Aorta (tissue), 5 donors: ENCODE results near the gene SRBD1. TPM values are rescaled to one million over a fixed set of nuclear protein-coding genes. Genes with fewer than 3 reads are reported as not detected.

Experiments used
- ATAC-seq: fragments of 200-7000 bp; cut with Tn5 transposase; one replicate; pipeline ENCODE4 v1.9.1; 2022; ENCODE audit warnings: moderate library complexity; ENCODE audit not compliant: low FRiP score
- DNase-seq, 2 donors: peaks; one replicate each; pipeline ENCODE4 v3.0.0-alpha.2; 2020
- H3K27ac ChIP-seq, 2 donors: one replicate each; pipeline ENCODE4 v1.5.1; 2013; ENCODE audit warnings: low read length in 2 of 2, mild to moderate bottlenecking in 2 of 2, moderate library complexity in 2 of 2, control low read depth in 1 of 2, inconsistent platforms in 1 of 2, low read depth in 1 of 2
- H3K27me3 ChIP-seq, 2 donors: one replicate each; pipeline ENCODE4 v1.6.1; 2013; ENCODE audit warnings: control low read depth in 1 of 2, low read length in 1 of 2, mild to moderate bottlenecking in 1 of 2, moderate library complexity in 1 of 2; ENCODE audit not compliant: insufficient read depth in 2 of 2, control insufficient read depth in 1 of 2
- H3K36me3 ChIP-seq, 2 donors: one replicate each; pipeline ENCODE4 v1.6.1; 2013; ENCODE audit warnings: control low read depth in 1 of 2, low read length in 1 of 2, mild to moderate bottlenecking in 1 of 2; ENCODE audit not compliant: insufficient read depth in 2 of 2, control insufficient read depth in 1 of 2
- H3K4me1 ChIP-seq, 2 donors: one replicate each; pipeline ENCODE4 v1.6.1; 2013; ENCODE audit warnings: low read length in 2 of 2, control low read depth in 1 of 2, mild to moderate bottlenecking in 1 of 2, moderate library complexity in 1 of 2; ENCODE audit not compliant: insufficient read depth in 2 of 2, control insufficient read depth in 1 of 2
- H3K4me3 ChIP-seq, 2 donors: one replicate each; pipeline ENCODE4 v1.5.1; 2013; ENCODE audit warnings: low read length in 2 of 2, control low read depth in 1 of 2, mild to moderate bottlenecking in 1 of 2
- H3K9me3 ChIP-seq: one replicate; pipeline ENCODE4 v1.6.1; 2013; ENCODE audit warnings: mild to moderate bottlenecking, low read length; ENCODE audit not compliant: control insufficient read depth
- WGBS, 2 donors: extraction: QIAGEN DNeasy Blood & Tissue Kit; methylation state at CpG; one replicate each; pipeline ENCODE4 v1.1.7; 2013; 5-methylcytosine and 5-hydroxymethylcytosine counted together
- intact Hi-C, 2 donors: fragments of 100-400 bp; cut with DNase I; formaldehyde crosslinking; loops; one replicate each; pipeline versions ENCODE4 v1.14.2 to v1.15.0; 2022
- long read RNA-seq, 2 donors: library from polyadenylated mRNA; unstranded; transcript quantifications; one replicate each; pipeline ENCODE4 v2.0.0, GENCODE V29; 2020 to 2021
- polyA plus RNA-seq, 2 donors: library from polyadenylated mRNA; stranded (reverse); fragments of 200-250 nt; gene quantifications; one replicate each; pipeline ENCODE4 v1.2.3, GENCODE V29; 2013
- total RNA-seq, 2 donors: library from RNA; stranded (reverse); fragmentation: NEBNext Ultra II Directional; extraction: Animal tissue kit (Norgen Biotek cat#: 25700); gene quantifications; one replicate each; pipeline ENCODE4 v1.2.1, GENCODE V29; 2021
- donor health status: healthy with polysubstance abuse.
- donor health status: Bipolar disorder and iron deficiency.
- donor health status: DM: no; HTN: no; CAD: no.
- donor health status: DM: no; HTN: no; CAD: no.
- donor health status: DM: yes; HTN: yes; CAD: no.

The SRBD1 gene, protein sequence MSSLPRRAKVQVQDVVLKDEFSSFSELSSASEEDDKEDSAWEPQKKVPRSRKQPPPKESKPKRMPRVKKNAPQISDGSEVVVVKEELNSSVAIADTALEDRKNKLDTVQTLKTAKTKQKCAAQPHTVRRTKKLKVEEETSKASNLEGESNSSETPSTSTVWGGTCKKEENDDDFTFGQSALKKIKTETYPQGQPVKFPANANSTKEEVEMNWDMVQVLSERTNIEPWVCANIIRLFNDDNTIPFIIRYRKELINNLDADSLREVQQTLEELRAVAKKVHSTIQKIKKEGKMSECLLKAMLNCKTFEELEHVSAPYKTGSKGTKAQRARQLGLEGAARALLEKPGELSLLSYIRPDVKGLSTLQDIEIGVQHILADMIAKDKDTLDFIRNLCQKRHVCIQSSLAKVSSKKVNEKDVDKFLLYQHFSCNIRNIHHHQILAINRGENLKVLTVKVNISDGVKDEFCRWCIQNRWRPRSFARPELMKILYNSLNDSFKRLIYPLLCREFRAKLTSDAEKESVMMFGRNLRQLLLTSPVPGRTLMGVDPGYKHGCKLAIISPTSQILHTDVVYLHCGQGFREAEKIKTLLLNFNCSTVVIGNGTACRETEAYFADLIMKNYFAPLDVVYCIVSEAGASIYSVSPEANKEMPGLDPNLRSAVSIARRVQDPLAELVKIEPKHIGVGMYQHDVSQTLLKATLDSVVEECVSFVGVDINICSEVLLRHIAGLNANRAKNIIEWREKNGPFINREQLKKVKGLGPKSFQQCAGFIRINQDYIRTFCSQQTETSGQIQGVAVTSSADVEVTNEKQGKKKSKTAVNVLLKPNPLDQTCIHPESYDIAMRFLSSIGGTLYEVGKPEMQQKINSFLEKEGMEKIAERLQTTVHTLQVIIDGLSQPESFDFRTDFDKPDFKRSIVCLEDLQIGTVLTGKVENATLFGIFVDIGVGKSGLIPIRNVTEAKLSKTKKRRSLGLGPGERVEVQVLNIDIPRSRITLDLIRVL
- total RNA-seq (10 to 100 TPM; 14.5 to 21.2 TPM), polyA plus RNA-seq (1 to 10 TPM; 5.4 to 6.6 TPM)
- long read RNA-seq, donor 1, partial matches to known transcripts = 3 of 7 reads
- long read RNA-seq, donor 1, other reads (novel, unspliced or antisense) = 3 of 7 reads
- long read RNA-seq, donor 2, transcript SRBD1-201 (21 exons, 3,681 nt) = major isoform, 7 of 19 reads
- long read RNA-seq, donor 2, partial matches to known transcripts = 1 of 19 reads
- long read RNA-seq, donor 2, other reads (novel, unspliced or antisense) = 11 of 19 reads

DNA sequence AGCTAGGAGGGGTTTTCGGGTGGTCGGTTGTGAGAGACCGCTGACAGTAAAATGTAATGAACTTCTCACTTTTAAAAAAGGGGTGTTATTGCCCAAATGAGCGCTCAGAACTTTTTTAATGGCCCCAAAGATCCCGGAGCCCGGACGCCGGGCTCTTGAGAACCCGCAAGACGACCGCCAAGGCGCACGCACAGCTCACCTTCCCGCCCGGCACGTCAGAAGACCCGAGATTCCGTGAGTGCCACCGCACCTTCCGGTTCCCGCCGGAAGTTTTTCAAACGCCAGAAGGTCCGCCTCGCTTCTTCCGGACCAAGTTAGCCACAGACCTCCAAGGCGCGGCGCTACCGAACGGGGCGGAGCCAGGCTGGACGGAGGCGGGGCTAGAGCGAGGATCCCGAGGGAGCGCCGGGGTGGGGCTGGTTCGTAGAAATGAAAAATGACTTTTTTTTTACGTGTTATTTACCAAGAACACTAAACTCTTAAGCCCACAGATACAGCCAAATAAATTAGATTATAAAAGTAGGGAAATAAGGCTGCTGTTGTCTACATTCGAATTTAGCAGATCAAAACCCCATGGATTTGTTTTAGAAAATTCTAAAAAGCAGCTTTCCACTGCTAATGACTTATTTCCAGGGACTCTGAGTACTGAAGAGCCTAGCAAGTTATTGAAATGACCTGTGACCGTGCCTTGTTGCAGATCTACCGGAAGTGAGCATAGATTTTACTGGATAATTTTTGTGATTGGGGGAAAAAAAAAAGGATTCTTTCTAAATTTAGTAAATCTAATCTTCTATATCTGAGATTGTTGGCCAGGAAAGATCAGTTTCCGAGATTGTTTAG, at the start of gene SRBD1:
Gene SRBD1 (minus strand): TSS at position 248 of the 840 bp plus-strand sequence. CDS start 5,826 bp downstream, outside the sequence.
- Histone ChIP-seq H3K4me1 (peaks cover 0 to 4% of the 10 kb centered on the region in 2 donors), H3K27me3 (no peaks in the 10 kb centered on the region), H3K27ac (peak within 1 kb of the TSS; percentile 51 to 76), H3K9me3 (no peaks in the 10 kb centered on the region), H3K36me3 (no peaks in the 10 kb centered on the region), H3K4me3 (peak within 1 kb of the TSS; percentile 89 to 95)
- intact Hi-C loops = no loop called here
- ATAC-seq (peak; percentile 97), DNase-seq (peak; percentile 96 to 98)
- WGBS, 2 donors = 2 to 3% methylated on average over 44 of the region's 44 CpGs

DNA sequence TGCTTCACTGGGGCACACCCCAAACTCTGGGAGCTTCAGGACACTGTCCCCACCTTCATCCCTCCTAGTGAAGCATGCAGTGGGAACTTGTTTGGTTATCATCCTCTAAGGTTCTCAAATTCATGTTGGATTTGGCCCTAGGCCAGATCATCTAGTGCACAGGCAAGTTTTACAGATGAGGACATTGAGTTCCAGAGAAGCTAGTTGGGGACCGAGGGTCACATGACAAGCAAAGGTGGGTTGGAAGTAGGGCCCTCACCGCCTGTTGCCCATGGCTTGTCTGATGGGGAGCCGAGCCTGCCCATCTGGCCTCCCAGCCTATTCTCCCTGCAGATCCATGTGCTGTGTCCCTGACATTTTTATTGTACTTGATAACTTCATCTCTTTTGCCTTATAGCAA, 43.2 kb upstream of the SRBD1 start:
- DNase-seq = no peak

DNA sequence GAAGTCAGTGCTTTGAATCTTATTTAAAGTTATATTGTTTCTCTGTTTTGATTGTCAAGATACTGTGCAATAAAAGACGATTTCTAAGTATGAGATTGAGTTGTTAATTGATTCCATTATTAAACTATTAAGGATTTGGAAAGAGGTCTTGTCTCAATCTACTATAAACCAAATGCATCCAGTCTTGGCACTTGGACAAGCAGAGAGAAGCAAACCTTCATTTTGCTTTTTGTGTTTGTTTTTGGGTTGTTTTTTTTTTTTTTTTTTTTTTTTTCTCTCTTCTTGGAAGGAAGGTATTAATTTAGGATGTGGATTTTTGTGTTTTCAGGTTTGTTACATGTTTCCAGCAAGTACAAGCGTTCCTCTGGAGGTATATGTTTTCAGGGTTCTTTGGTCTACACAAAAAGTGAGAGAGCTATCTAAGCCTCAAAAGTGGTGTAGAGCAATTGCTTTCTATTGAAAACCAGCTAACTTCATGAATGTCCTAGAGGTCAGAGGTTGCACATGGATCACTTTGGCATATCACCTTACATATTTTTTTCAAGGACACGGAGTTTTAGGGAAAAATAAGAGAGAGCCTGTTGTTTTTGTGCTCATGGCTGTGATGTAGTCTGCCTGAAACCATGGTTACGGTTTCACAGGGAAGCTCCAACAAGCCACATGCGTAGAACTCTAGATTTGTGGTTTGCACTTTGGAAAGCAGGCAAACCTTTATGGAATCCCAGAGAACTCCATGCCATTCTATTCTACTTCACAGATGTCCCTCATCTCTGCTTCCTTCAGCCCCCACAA, 42.3 kb upstream of the SRBD1 start:
- no peaks in the 10 kb centered on the region for H3K27me3 ChIP-seq
- no peak overlapping the region for H3K4me3 ChIP-seq
- no peaks in the 10 kb centered on the region for H3K4me1 ChIP-seq
- no peaks in the 10 kb centered on the region for H3K9me3 ChIP-seq
- no peak overlapping the region for H3K27ac ChIP-seq
- no peaks in the 10 kb centered on the region for H3K36me3 ChIP-seq
- 83 to 89% methylated on average over 5 of the region's 5 CpGs for WGBS, 2 donors
- no peak for DNase-seq
- intact Hi-C loops = no loop called here
- ATAC-seq = no peak

More for the DNA sequence above, 43.2 kb upstream of the SRBD1 start:
- ATAC-seq = no peak
- H3K9me3 ChIP-seq = no peaks in the 10 kb centered on the region
- WGBS, 2 donors = 89 to 91% methylated on average over 3 of the region's 3 CpGs
- no peak overlapping the region for H3K4me3 ChIP-seq
- intact Hi-C loops = no loop called here
- no peak overlapping the region for H3K27ac ChIP-seq
- no peaks in the 10 kb centered on the region for H3K27me3 ChIP-seq
- no peaks in the 10 kb centered on the region for H3K36me3 ChIP-seq
- no peaks in the 10 kb centered on the region for H3K4me1 ChIP-seq

DNA sequence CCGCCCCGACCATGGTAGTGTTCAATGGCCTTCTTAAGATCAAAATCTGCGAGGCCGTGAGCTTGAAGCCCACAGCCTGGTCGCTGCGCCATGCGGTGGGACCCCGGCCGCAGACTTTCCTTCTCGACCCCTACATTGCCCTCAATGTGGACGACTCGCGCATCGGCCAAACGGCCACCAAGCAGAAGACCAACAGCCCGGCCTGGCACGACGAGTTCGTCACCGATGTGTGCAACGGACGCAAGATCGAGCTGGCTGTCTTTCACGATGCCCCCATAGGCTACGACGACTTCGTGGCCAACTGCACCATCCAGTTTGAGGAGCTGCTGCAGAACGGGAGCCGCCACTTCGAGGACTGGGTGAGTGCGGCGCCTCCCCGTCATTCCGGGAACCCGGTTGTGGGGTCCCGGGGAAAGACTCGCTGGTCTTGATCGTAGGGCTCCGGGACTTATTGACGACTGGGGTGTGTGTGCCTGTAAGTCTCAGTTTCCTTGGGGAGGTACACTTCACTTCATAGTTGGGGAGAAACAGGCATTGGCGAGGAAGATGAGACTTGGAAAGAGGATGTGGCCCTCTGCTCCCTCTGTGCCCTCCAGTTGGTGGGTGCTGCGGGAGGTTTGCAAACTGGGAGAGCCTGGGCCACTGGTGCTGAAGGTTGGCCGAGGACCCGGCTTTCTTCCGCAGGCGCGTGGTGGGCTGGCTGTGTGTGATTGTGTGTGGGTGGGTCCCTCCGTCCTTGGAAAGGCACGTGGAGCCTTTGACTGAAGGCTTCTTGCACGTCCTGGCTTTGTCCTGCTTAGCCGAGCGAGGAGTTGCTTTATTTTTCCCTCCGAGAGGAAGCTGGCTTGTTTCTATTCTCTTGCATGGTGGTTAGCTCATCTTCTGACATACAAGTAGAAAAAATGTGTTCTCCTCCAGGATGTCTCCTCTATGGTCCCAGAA, 41.3 kb upstream of the SRBD1 start:
- H3K4me1 ChIP-seq = no peaks in the 10 kb centered on the region
- H3K9me3 ChIP-seq = no peaks in the 10 kb centered on the region
- no peaks in the 10 kb centered on the region for H3K27me3 ChIP-seq
- H3K36me3 ChIP-seq = no peaks in the 10 kb centered on the region
- WGBS, 2 donors = 1% methylated on average over 53 of the region's 53 CpGs
- ATAC-seq (peak; percentile 9), DNase-seq (peak; percentile 74 to 83)
- intact Hi-C loops = no loop called here
- no peak overlapping the region for H3K27ac ChIP-seq
- H3K4me3 ChIP-seq = peak overlapping the region; percentile 72 to 88

DNA sequence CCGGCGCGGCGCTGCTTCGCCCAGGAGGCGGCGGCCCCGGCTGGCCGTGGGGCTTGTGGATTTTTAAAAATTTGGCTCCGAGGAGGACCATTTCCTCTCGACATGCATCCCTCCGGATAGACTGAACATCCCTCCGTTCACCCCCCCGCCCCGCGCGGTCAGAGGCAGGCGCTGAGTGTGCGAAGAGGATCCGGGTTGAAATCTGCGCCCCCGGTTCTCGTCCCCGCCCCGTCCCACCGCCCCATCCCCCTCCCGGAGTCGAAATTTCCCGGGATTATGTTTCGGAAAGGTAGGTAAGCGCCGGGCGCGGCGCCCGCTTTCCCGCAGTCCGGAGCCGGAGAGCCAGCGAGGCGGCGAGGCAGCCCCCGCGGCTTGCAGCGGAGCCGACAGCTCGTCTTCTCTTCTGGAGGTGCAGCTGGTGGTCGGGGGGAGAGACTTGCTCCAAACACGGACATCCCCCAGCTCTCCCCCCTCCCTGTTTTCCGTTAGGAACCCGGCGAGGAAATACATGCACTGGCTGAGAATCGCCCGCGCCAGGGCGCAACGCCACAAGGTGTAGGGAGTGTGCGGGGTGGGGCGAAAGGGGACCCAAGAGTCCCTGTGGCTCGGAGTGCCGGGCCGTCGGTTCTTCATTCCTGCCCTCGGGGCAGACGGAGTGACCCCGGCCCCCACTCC, 40.5 kb upstream of the SRBD1 start, which contains the start of gene PRKCE:
Gene PRKCE (plus strand): TSS at position 261 of the 675 bp plus-strand sequence.
- no peaks in the 10 kb centered on the region for H3K36me3 ChIP-seq
- 0 to 1% methylated on average over 63 to 66 of the region's 66 CpGs for WGBS, 2 donors
- H3K27ac ChIP-seq = peak within 1 kb of the TSS; percentile 88 to 93
- intact Hi-C loops = no loop called here
- peak; percentile 44 for ATAC-seq
- H3K27me3 ChIP-seq = no peaks in the 10 kb centered on the region
- H3K4me1 ChIP-seq = no peaks in the 10 kb centered on the region
- H3K4me3 ChIP-seq = peak within 1 kb of the TSS; percentile 72 to 88
- DNase-seq = peak; percentile 79 to 89
- no peaks in the 10 kb centered on the region for H3K9me3 ChIP-seq

DNA sequence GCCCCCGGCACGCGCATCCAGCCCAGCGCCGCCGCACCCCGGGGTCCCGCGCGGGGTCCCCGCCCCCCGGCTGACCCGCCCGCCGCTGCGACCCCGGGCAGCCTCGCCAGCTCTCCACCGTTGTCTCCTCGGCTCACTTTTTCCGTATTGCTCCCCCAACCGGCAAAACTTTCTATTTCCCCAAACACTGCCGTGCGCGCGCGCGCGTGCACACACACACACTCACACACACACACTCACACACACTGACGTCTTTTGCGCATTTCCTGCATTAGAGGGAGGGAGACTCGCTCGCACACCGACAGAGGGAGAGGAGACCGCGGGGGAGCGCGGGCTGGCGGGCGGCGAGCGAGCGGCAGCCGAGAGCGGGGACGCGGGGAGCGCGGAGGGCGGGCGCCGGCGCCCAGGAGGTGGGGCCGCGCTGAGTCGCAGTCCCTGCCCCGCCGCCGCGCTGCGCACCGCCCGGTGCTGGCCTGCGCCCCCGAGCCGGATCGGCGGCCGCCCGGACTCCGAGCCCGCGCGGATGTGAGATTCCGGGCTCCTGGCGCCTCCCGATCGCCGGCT, 39.9 kb upstream of the SRBD1 start:
- ATAC-seq (peak; percentile 90), DNase-seq (peak; percentile 95 to 96)
- no peaks in the 10 kb centered on the region for H3K4me1 ChIP-seq
- H3K27ac ChIP-seq = peak overlapping the region; percentile 88 to 93
- peak overlapping the region; percentile 72 to 88 for H3K4me3 ChIP-seq
- no peaks in the 10 kb centered on the region for H3K36me3 ChIP-seq
- 1% methylated on average over 46 to 79 of the region's 79 CpGs for WGBS, 2 donors
- no peaks in the 10 kb centered on the region for H3K9me3 ChIP-seq
- intact Hi-C loops = no loop called here
- no peaks in the 10 kb centered on the region for H3K27me3 ChIP-seq
